ENCODE results near the gene CACNG3.

The CACNG3 gene

DNA sequence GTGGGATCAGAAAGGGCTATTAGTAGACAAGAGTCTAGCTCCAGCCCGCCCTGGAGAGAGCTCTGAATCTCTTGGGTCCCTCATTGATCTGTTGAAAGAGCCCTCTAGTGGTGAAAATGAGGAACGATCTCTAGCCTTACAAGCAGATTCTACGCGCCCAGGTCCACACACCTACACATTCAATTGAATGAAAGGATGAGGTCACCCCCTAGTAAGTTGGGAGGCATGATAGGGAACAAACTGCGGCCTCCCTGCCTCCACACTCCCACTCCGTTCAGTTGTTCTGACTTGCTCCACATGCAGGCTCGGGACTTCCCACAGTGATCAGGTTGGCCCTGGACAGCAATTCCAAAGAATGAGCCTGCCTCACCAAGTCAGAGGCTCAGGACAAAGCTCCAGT is 2.9 kb upstream of the CACNG3 start:
- no peaks in the 10 kb centered on the region for H3K36me3 ChIP-seq (ENCODE audit: insufficient read depth, insufficient read length, low read length)
- peaks cover 49% of the 10 kb centered on the region for H3K27me3 ChIP-seq (ENCODE audit: insufficient read depth, insufficient read length)
- no peak overlapping the region for H3K4me3 ChIP-seq (ENCODE audit: insufficient read length, low read depth)
- H3K9me3 ChIP-seq (ENCODE audit: insufficient read depth, low read length), result no peaks in the 10 kb centered on the region
- DNase-seq (ENCODE audit: low read depth, low spot score), result peak; percentile 70
- no peaks in the 10 kb centered on the region for H3K4me1 ChIP-seq (ENCODE audit: insufficient read depth, insufficient read length)
- no peak for TF ChIP-seq ZNF274 (IDR thresholded peaks at IDR 0.05; ENCODE audit: low read depth, low read length)
- no peak for TF ChIP-seq YY1 (IDR thresholded peaks at IDR 0.05; ENCODE audit: insufficient read depth, insufficient read length)
- TF ChIP-seq SUZ12 (IDR thresholded peaks at IDR 0.05; ENCODE audit: extremely low read depth, insufficient read depth, insufficient read length), result no peak
- no peak overlapping the region for H3K9ac ChIP-seq (ENCODE audit: insufficient read length, low read depth)

GRCh38 chr16:24257958-24258357 is 1.8 kb downstream of the CACNG3 start:
- H3K9me3 ChIP-seq (ENCODE audit: insufficient read depth, low read length), result no peaks in the 10 kb centered on the region
- H3K9ac ChIP-seq (ENCODE audit: insufficient read length, low read depth), result no peak overlapping the region
- TF ChIP-seq SUZ12 (IDR thresholded peaks at IDR 0.05; ENCODE audit: extremely low read depth, insufficient read depth, insufficient read length), result no peak
- no peak for TF ChIP-seq YY1 (IDR thresholded peaks at IDR 0.05; ENCODE audit: insufficient read depth, insufficient read length)
- no peak for TF ChIP-seq ZNF274 (IDR thresholded peaks at IDR 0.05; ENCODE audit: low read depth, low read length)
- no peak for DNase-seq (ENCODE audit: low read depth, low spot score)
- H3K36me3 ChIP-seq (ENCODE audit: insufficient read depth, insufficient read length, low read length), result no peaks in the 10 kb centered on the region
- no peak overlapping the region for H3K4me3 ChIP-seq (ENCODE audit: insufficient read length, low read depth)
- no peaks in the 10 kb centered on the region for H3K4me1 ChIP-seq (ENCODE audit: insufficient read depth, insufficient read length)
- peaks cover 64% of the 10 kb centered on the region for H3K27me3 ChIP-seq (ENCODE audit: insufficient read depth, insufficient read length)

DNA sequence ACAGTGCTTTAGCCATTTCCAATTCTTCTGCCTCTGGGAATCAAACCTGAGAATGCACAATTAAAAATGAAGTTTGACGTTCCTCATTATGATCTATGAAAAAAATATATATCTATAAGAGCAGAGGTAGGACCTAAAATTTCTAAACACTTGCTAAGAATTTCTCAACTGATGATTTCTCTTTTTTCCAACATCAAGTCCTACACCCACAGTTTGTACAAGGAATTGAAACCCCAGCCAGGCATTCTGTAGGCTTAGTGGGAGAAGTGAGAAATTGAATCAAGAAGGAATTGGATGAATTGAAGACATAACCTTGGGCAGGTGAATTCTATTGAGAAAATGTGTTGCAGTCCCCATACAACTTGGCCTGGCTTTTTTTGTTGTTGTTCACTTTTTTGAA is 2.7 kb downstream of the CACNG3 start:
- no peaks in the 10 kb centered on the region for H3K36me3 ChIP-seq (ENCODE audit: insufficient read depth, insufficient read length, low read length)
- no peak for TF ChIP-seq SUZ12 (IDR thresholded peaks at IDR 0.05; ENCODE audit: extremely low read depth, insufficient read depth, insufficient read length)
- TF ChIP-seq YY1 (IDR thresholded peaks at IDR 0.05; ENCODE audit: insufficient read depth, insufficient read length), result no peak
- TF ChIP-seq ZNF274 (IDR thresholded peaks at IDR 0.05; ENCODE audit: low read depth, low read length), result no peak

GRCh38 chr16:24262816-24263215 is 6.7 kb downstream of the CACNG3 start:
- no peaks in the 10 kb centered on the region for H3K9me3 ChIP-seq (ENCODE audit: insufficient read depth, low read length)
- peaks cover 18% of the 10 kb centered on the region for H3K27me3 ChIP-seq (ENCODE audit: insufficient read depth, insufficient read length)
- no peak for DNase-seq (ENCODE audit: low read depth, low spot score)
- no peaks in the 10 kb centered on the region for H3K4me1 ChIP-seq (ENCODE audit: insufficient read depth, insufficient read length)
- H3K9ac ChIP-seq (ENCODE audit: insufficient read length, low read depth), result no peak overlapping the region
- no peak for TF ChIP-seq ZNF274 (IDR thresholded peaks at IDR 0.05; ENCODE audit: low read depth, low read length)
- no peak for TF ChIP-seq YY1 (IDR thresholded peaks at IDR 0.05; ENCODE audit: insufficient read depth, insufficient read length)
- no peak for TF ChIP-seq SUZ12 (IDR thresholded peaks at IDR 0.05; ENCODE audit: extremely low read depth, insufficient read depth, insufficient read length)
- H3K36me3 ChIP-seq (ENCODE audit: insufficient read depth, insufficient read length, low read length), result no peaks in the 10 kb centered on the region
- no peak overlapping the region for H3K4me3 ChIP-seq (ENCODE audit: insufficient read length, low read depth)

More for the DNA sequence above, 2.7 kb downstream of the CACNG3 start:
- DNase-seq (ENCODE audit: low read depth, low spot score), result no peak
- Histone ChIP-seq H3K4me3 (ENCODE audit: insufficient read length, low read depth) (no peak overlapping the region), H3K9ac (ENCODE audit: insufficient read length, low read depth) (no peak overlapping the region), H3K9me3 (ENCODE audit: insufficient read depth, low read length) (no peaks in the 10 kb centered on the region), H3K27me3 (ENCODE audit: insufficient read depth, insufficient read length) (peaks cover 58% of the 10 kb centered on the region), H3K4me1 (ENCODE audit: insufficient read depth, insufficient read length) (no peaks in the 10 kb centered on the region)

DNA sequence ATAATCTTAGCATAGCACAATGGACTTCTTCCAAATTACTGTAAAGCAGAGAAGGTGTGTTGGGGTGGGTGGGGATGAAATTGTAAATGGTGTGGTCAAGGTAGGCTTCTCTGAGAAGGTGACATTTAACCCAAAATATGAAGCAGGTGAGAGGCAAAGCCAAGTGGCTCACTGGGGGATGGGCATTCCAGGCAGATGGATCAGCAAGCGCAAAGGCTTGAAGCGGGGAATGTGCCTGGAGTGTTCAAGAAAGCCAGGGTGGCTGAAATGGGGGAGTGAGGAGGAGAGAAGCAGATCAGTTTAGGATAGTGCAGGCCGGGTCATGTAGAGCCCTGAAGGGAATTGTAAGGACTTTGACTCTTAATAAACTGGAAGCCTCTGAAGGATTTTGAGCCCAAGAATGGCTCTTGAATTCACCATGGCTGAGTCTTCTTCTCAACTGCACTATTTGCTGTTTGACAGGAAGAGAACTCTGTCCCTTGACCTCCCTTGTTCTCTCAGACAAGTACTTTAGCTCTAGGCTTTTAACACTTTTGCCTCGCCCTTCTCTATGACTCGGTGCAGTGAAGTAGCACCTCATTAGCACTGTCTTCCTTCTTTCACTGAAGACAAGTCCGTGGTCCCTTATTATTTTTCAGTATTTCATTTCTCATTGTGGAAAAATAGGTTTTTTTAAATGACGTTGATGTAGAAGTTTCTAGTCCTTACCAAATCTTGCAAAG is 14.7 kb downstream of the CACNG3 start:
- Histone ChIP-seq H3K4me3 (ENCODE audit: insufficient read length, low read depth) (no peak overlapping the region), H3K4me1 (ENCODE audit: insufficient read depth, insufficient read length) (no peaks in the 10 kb centered on the region), H3K9me3 (ENCODE audit: insufficient read depth, low read length) (no peaks in the 10 kb centered on the region), H3K27me3 (ENCODE audit: insufficient read depth, insufficient read length) (no peaks in the 10 kb centered on the region), H3K36me3 (ENCODE audit: insufficient read depth, insufficient read length, low read length) (no peaks in the 10 kb centered on the region), H3K9ac (ENCODE audit: insufficient read length, low read depth) (no peak overlapping the region)
- TF ChIP-seq YY1 (IDR thresholded peaks at IDR 0.05; ENCODE audit: insufficient read depth, insufficient read length), result no peak
- TF ChIP-seq SUZ12 (IDR thresholded peaks at IDR 0.05; ENCODE audit: extremely low read depth, insufficient read depth, insufficient read length), result no peak
- TF ChIP-seq ZNF274 (IDR thresholded peaks at IDR 0.05; ENCODE audit: low read depth, low read length), result no peak
- DNase-seq (ENCODE audit: low read depth, low spot score), result no peak

GRCh38 chr16:24272379-24272778 is 16.2 kb downstream of the CACNG3 start:
- Histone ChIP-seq H3K9me3 (ENCODE audit: insufficient read depth, low read length) (no peaks in the 10 kb centered on the region), H3K36me3 (ENCODE audit: insufficient read depth, insufficient read length, low read length) (no peaks in the 10 kb centered on the region), H3K27me3 (ENCODE audit: insufficient read depth, insufficient read length) (no peaks in the 10 kb centered on the region), H3K4me3 (ENCODE audit: insufficient read length, low read depth) (no peak overlapping the region), H3K9ac (ENCODE audit: insufficient read length, low read depth) (no peak overlapping the region), H3K4me1 (ENCODE audit: insufficient read depth, insufficient read length) (no peaks in the 10 kb centered on the region)
- DNase-seq (ENCODE audit: low read depth, low spot score), result no peak
- TF ChIP-seq SUZ12 (IDR thresholded peaks at IDR 0.05; ENCODE audit: extremely low read depth, insufficient read depth, insufficient read length) (no peak), YY1 (IDR thresholded peaks at IDR 0.05; ENCODE audit: insufficient read depth, insufficient read length) (no peak), ZNF274 (IDR thresholded peaks at IDR 0.05; ENCODE audit: low read depth, low read length) (no peak)

- Histone ChIP-seq H3K4me1 (ENCODE audit: insufficient read depth, insufficient read length) (no peaks in the 10 kb centered on the region), H3K36me3 (ENCODE audit: insufficient read depth, insufficient read length, low read length) (no peaks in the 10 kb centered on the region), H3K9me3 (ENCODE audit: insufficient read depth, low read length) (no peaks in the 10 kb centered on the region), H3K4me3 (ENCODE audit: insufficient read length, low read depth) (no peak overlapping the region), H3K9ac (ENCODE audit: insufficient read length, low read depth) (no peak overlapping the region), H3K27me3 (ENCODE audit: insufficient read depth, insufficient read length) (no peaks in the 10 kb centered on the region)
- DNase-seq (ENCODE audit: low read depth, low spot score), result no peak
- TF ChIP-seq ZNF274 (IDR thresholded peaks at IDR 0.05; ENCODE audit: low read depth, low read length) (no peak), SUZ12 (IDR thresholded peaks at IDR 0.05; ENCODE audit: extremely low read depth, insufficient read depth, insufficient read length) (no peak)
Measured at GRCh38 chr16:24273508-24274182, 17.5 kb downstream of the CACNG3 start.
